ENCODE measurements around the gene KRT78.
"Not testable (repeated sequence)": the region's sequence is repeated elsewhere in the genome, so short reads cannot be mapped to it uniquely, and the experiment has no call there.

Gene KRT78

GRCh38 chr12:52848661-52849255 lies at the start of gene KRT78:
TSS of gene KRT78 (minus strand) at chr12:52848994. CDS start at chr12:52848930, 64 bp downstream.
- DNase-seq, result no peak

- no peak for DNase-seq
Measured at GRCh38 chr12:52896190-52897100, 47.7 kb upstream of the KRT78 start.

GRCh38 chr12:52895726-52896189 lies 47.0 kb upstream of the KRT78 start:
- no peak for DNase-seq

GRCh38 chr12:52892974-52893373 lies 44.2 kb upstream of the KRT78 start:
- no peak for DNase-seq

- DNase-seq, result no peak
Measured at GRCh38 chr12:52892207-52892852, 43.5 kb upstream of the KRT78 start.

GRCh38 chr12:52891044-52891443 lies 42.2 kb upstream of the KRT78 start:
- DNase-seq, result no peak

GRCh38 chr12:52890417-52890816 lies 41.6 kb upstream of the KRT78 start:
- no peak for DNase-seq

GRCh38 chr12:52884526-52885293 lies 35.9 kb upstream of the KRT78 start:
- peak; percentile 27 for DNase-seq

- DNase-seq, result not testable (repeated sequence)
Measured at GRCh38 chr12:52880499-52880898, 31.7 kb upstream of the KRT78 start.

GRCh38 chr12:52879394-52880351 lies 30.9 kb upstream of the KRT78 start:
- DNase-seq, result peak; percentile 84

- no peak for DNase-seq
Measured at GRCh38 chr12:52878507-52879393, 30.0 kb upstream of the KRT78 start.

- no peak for DNase-seq
Measured at GRCh38 chr12:52877242-52877641, 28.4 kb upstream of the KRT78 start.

GRCh38 chr12:52876372-52876771 lies 27.6 kb upstream of the KRT78 start:
- DNase-seq, result peak; percentile 90

GRCh38 chr12:52874573-52875435 lies 26.0 kb upstream of the KRT78 start:
- no peak for DNase-seq

- no peak for DNase-seq
Measured at GRCh38 chr12:52873832-52874572, 25.2 kb upstream of the KRT78 start.

- peak; percentile 62 for DNase-seq
Measured at GRCh38 chr12:52873513-52873831, 24.7 kb upstream of the KRT78 start.

- no peak for DNase-seq
Measured at GRCh38 chr12:52872644-52873389, 24.0 kb upstream of the KRT78 start.

Data from NCI-H2029 (cell line).